HS-27A (cell line): Measurements from ENCODE around the gene STX3.
"Not testable (repeated sequence)": the region's sequence is repeated elsewhere in the genome, so short reads cannot be mapped to it uniquely, and the experiment has no call there.

Experiments
- DNase-seq: peaks from one replicate; pipeline ENCODE4 v3.0.0-alpha.2; 2012; ENCODE audit warnings: low read depth, missing footprints

Gene STX3

DNA sequence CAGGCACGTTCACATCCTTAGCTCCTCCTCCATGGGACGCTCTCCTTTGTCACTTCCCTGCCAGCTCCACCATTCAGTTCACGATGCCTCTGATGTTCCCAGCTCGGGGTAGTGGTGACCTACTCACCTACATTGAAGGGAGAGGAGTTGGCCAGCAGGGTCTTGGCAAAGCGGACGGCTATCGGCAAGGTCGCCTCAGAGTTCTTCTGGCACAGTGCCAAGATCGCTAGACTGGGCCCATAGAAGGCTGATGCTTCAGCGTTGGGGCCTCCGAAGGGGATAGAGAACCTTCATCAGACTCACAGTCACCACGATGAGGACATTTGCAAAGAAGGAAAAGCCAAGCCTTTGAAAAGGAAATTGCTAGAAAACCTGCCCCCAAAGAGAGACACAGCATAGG is 87.1 kb downstream of the STX3 start:
- DNase-seq: no peak

DNA sequence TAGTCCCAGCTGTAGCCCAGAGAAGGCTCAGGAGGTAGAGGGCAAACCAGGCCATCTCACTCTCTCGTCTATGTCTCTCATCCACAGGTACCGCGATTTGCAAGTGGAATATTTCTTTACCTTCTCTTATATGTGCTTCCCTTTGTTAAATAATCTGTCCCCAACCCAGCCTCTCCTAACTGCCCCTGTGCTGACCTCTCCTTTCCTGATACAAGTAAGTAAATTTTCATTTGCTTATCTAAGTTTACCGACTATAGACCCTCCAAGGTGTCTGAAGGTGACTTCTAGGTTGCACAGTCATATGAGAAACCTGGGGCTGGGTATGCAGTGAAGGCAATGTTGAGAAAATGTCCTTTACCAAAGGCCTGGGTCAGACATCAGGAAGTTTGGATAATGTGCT is 90.2 kb downstream of the STX3 start, which contains the start of gene CBLIF:
Gene CBLIF, minus strand, starts transcription at position 101 of the 400 bp plus-strand sequence. Its CDS starts 46 bp downstream, at position 55.
- DNase-seq: no peak

DNA sequence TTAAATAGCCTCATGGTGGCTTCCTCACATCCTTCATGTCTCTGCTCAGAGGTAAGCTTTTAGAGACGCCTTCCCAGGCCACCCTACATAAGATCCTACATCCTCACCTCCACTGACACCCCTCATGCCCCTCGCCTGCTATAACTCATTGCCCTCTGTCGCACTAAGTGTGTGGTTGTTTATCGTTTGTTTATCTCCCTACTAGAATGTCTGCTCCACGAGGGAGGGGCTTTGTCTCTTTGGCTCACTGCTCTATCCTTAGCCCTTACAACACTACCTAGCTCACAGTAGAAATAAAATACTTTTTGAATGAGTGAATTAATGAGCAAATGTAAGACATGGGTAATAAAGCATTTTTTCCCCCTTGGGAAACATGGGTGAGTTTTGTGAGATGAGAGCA is 91.4 kb downstream of the STX3 start:
- no peak for DNase-seq

DNA sequence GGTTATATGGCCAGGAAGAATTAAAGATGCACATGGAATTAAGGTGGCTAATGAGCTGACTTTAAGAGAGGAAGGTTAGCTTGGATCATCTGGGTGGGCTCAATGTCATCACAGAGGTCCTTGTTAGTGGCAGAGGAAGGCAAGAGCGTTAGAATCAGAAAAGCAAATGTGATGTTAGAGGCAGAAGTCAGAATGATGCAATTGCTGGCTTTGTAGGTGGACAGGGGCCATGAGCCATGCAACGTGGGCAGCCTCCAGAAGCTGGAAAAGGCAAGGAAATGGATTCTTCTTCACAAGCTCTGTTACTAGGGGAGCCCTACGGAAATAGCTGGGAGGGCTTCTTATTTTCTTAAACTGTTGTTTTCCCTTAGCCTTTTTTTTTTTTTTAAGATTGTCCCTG is 92.5 kb downstream of the STX3 start:
- DNase-seq: no peak

DNA sequence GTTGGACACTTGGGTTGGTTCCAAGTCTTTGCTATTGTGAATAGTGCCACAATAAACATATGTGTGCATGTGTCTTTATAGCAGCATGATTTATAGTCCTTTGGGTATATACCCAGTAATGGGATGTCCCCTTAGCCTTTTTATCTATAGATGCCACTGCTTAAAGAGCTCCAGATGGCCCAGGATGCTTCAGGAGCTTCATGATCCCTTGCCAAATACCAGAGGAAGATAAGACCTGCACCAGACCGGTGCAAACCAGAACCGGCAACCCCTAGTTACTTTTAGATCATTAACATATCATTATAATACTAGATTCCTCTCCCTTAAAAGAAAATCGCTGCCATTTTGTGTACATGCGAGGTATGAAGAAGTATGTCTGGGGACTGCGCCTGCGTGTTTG is 93.3 kb downstream of the STX3 start:
- not testable (repeated sequence) for DNase-seq

DNA sequence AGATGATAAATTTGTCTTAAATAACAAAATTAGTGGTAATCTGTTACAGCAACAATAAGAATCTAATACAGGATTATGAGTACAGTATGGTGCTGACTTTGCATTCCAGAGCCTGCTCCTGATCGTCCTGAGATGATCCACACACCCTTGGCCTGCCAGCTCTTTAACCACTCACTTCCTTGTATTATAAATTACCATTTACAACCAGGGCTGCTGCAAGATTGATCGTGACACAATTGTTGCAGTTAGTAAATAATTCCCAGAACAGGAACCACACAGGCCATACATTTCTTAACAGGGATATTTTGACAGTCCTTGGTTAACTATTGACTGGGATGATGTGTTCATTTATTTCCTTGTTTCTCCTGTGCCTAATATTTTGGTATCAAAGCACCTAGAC is 94.0 kb downstream of the STX3 start:
- DNase-seq: no peak

DNA sequence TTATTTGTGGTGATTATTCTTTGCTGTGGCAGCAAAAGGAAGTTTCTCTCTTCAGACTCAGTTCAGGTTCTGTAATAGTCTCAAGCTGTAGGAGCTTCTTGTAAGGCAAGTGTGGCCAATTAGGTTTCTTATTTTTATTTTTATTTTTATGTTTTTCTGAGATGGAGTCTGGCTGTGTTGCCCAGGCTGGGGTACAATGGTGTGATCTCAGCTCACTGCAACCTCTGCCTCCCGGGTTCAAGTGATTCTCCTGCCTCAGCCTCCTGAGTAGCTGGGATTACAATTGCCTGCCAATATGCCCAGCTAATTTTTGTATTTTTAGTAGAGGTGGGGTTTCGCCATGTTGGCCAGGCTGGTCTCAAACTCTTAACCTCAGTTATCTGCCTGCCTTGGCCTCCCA is 94.4 kb downstream of the STX3 start:
- not testable (repeated sequence) for DNase-seq

DNA sequence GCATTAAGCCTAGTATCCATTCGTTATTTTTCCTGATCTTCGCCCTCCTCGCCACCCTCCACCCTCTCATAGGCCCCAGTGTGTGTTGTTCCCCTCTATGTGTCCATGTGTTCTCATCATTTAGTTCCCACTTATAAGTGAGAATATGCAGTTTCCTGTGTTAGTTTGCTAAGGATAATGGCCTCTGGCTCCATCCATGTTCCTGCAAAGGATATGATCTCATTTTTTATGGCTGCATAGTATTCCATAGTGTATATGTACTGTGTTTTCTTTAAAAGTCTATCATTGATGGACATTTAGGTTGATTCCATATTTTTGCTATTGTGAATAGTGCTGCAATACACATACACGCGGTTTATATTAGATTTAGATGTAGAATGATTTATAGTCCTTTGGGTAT is 96.2 kb downstream of the STX3 start:
- DNase-seq: not testable (repeated sequence)

DNA sequence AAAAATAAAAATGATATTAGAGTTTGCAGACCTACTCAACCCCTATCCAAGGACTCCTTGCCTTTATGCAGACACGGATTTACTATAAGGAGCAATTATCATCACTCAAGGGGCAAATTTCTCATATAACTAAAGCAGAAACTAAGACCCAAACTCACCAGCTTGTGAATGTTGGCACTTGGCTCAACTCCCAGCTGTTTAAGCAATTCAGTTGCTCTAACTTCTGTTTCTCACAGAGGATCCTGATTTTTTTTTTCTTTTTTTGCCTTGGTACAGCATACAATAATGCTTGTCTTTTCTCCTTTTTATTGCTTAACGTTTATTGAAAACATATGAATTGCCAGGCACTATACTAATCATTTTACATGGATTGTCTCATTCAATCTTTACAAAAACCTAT is 99.7 kb downstream of the STX3 start:
- no peak for DNase-seq
